Smooth muscle cell (in vitro differentiated cells): Measurements from ENCODE around the gene IQSEC1. TPM values are rescaled to one million over a fixed set of nuclear protein-coding genes. Genes with fewer than 3 reads are reported as not detected.

Source experiments
- DNase-seq: peaks from one replicate; lab custom pipeline; 2025; ENCODE audit not compliant: unreplicated experiment; lab: John Stamatoyannopoulos, UW
- H2AFZ ChIP-seq: fragments of 200-600 bp; sonication (generic); 2 replicates; pipeline ENCODE4 v1.6.0; 2016; ENCODE audit warnings: antibody characterized with exemption, low read depth, mild to moderate bottlenecking
- H3F3A ChIP-seq: fragments of 200-600 bp; sonication (generic); 2 replicates; pipeline ENCODE4 v1.6.0; 2017; ENCODE audit warnings: antibody characterized with exemption, low read depth
- H3K27ac ChIP-seq: fragments of 200-600 bp; sonication (generic); 2 replicates; pipeline ENCODE4 v1.5.1; 2016; ENCODE audit warnings: low read depth, mild to moderate bottlenecking
- H3K27me3 ChIP-seq: fragments of 200-600 bp; sonication (generic); 2 replicates; pipeline ENCODE4 v1.6.1; 2016; ENCODE audit warnings: low read depth, mild to moderate bottlenecking
- H3K36me3 ChIP-seq: fragments of 200-600 bp; sonication (generic); 2 replicates; pipeline ENCODE4 v1.5.1; 2016; ENCODE audit warnings: low read depth
- H3K4me1 ChIP-seq: fragments of 200-600 bp; sonication (generic); 2 replicates; pipeline ENCODE4 v1.5.1; 2016; ENCODE audit warnings: low read depth
- H3K4me2 ChIP-seq: fragments of 200-600 bp; sonication (generic); 2 replicates; pipeline ENCODE4 v1.6.0; 2016; ENCODE audit warnings: mild to moderate bottlenecking
- H3K4me3 ChIP-seq: fragments of 200-600 bp; sonication (generic); 2 replicates; pipeline ENCODE4 v1.5.1; 2016; ENCODE audit warnings: mild to moderate bottlenecking
- H3K79me2 ChIP-seq: fragments of 200-600 bp; sonication (generic); 2 replicates; pipeline ENCODE4 v1.6.0; 2016; ENCODE audit warnings: low read depth, mild to moderate bottlenecking
- H3K9ac ChIP-seq: fragments of 200-600 bp; sonication (generic); 2 replicates; pipeline ENCODE4 v1.6.0; 2016; ENCODE audit warnings: low read depth
- H3K9me3 ChIP-seq: fragments of 200-600 bp; sonication (generic); replicated peaks from 2 replicates; pipeline ENCODE4 v1.5.1; 2016; ENCODE audit warnings: low read depth
- H4K20me1 ChIP-seq: fragments of 200-600 bp; sonication (generic); 2 replicates; pipeline ENCODE4 v1.6.0; 2016; ENCODE audit warnings: low read depth
- WGBS: methylation state at CpG from one replicate; pipeline ENCODE4 v1.1.7; 2016; ENCODE audit warnings: low lambda C conversion rate; 5-methylcytosine and 5-hydroxymethylcytosine counted together
- polyA plus RNA-seq: library from polyadenylated mRNA; unstranded; fragments of >200 nt; fragmentation: Nextera tagmentation; extraction: Ambion mirVana; gene quantifications from 2 replicates; pipeline ENCODE4 v1.2.1, GENCODE V29; 2016
- total RNA-seq: library from RNA; depleted of rRNA; stranded (reverse); fragments of >200 nt; gene quantifications from 2 replicates; pipeline ENCODE4 v1.2.3, GENCODE V29; 2014
- TF ChIP-seq, protein P1 (sequence below): fragments of 200-600 bp; sonication (generic); IDR thresholded peaks from 2 replicates; pipeline ENCODE4 v1.5.1; 2017; ENCODE audit warnings: borderline replicate concordance, mild to moderate bottlenecking, antibody characterized with exemption; ENCODE audit not compliant: insufficient read depth, poor library complexity, severe bottlenecking

IQSEC1 gene
- total and polyA plus RNA-seq, 2 experiments from 2014 or later, result 18.9 to 19.8 TPM

DNA sequence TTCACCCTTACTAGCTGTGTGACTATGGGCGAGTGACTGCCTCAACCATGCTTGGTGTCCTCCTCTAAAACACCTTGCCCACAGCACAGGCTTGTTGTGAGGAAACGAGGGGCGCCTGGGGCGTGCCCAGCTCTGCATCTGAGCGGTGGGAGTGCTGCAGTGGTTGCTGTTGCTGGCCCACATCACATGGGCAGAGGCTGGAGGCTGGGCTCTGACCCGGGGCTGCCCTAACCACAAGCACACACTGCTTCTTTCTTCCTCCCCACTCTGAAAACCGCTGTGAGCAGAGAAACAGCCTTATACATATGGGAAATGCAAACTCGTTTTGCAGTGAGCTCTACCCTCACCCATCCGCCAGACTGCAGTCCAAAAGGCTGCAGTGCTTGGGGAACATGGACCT lies 157.1 kb downstream of the IQSEC1 start:
- no peaks in the 10 kb centered on the region for H3K79me2 ChIP-seq
- TF ChIP-seq, protein P1, sequence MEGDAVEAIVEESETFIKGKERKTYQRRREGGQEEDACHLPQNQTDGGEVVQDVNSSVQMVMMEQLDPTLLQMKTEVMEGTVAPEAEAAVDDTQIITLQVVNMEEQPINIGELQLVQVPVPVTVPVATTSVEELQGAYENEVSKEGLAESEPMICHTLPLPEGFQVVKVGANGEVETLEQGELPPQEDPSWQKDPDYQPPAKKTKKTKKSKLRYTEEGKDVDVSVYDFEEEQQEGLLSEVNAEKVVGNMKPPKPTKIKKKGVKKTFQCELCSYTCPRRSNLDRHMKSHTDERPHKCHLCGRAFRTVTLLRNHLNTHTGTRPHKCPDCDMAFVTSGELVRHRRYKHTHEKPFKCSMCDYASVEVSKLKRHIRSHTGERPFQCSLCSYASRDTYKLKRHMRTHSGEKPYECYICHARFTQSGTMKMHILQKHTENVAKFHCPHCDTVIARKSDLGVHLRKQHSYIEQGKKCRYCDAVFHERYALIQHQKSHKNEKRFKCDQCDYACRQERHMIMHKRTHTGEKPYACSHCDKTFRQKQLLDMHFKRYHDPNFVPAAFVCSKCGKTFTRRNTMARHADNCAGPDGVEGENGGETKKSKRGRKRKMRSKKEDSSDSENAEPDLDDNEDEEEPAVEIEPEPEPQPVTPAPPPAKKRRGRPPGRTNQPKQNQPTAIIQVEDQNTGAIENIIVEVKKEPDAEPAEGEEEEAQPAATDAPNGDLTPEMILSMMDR, result no peak
- H3K27me3 ChIP-seq, result no peaks in the 10 kb centered on the region
- H3K9me3 ChIP-seq, result no peaks in the 10 kb centered on the region
- no peak overlapping the region for H3K4me2 ChIP-seq
- no peak overlapping the region for H3K4me3 ChIP-seq
- no peaks in the 10 kb centered on the region for H3K36me3 ChIP-seq
- 95% methylated on average over 9 of the region's 9 CpGs for WGBS
- H2AFZ ChIP-seq, result no peak overlapping the region
- H3K4me1 ChIP-seq, result no peaks in the 10 kb centered on the region
- no peak for DNase-seq
- no peaks in the 10 kb centered on the region for H3F3A ChIP-seq
- peaks cover 37% of the 10 kb centered on the region for H4K20me1 ChIP-seq
- no peak overlapping the region for H3K27ac ChIP-seq
- no peak overlapping the region for H3K9ac ChIP-seq

DNA sequence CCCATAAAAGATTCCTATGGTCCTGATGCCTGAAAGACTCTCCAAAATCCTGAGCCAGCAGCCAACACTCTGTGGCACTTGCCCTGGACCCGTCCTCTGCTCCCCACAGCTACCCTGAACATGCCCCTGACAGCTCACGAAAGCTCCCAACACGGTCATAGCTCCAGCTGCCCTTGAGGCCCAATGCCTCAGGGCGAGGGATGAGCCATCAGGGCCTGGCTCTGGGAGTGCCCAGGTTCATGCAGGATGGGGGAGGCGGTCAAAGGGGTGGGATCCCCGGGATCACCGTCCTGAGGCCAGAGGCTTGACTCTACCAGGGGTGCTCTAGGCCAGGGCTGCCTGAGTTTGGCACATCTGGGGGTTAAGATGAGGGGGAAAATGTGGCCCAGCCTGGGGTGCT lies 159.1 kb downstream of the IQSEC1 start:
- H2AFZ ChIP-seq, result no peak overlapping the region
- no peaks in the 10 kb centered on the region for H3K4me1 ChIP-seq
- WGBS, result 91% methylated on average over 7 of the region's 7 CpGs

DNA sequence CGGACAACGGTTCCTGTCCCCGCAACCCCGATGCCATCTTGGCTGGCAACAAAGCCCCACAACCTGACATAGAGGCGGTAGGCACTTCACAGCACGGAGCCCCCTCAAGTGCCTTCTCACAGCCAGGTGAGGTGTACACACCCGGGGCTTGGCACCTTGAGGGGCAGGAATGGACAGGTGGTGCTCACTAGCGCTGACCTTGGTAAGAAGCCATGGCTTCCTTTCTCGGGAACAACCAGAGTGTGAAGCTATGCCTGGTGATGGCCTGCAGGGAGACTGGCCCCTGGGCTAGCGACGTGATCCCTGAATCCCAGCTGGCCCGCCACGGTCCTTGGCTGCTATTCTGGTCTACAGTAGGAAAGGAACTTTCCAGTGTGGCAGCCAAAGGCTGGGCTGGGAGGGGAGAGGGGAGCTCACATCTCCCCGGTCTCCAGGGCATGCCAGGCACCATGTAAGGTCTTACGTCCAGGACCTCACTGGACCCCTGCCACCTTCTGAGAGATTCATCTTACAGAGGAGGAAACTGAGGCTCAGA lies 161.3 kb downstream of the IQSEC1 start:
- Histone ChIP-seq H3F3A (no peaks in the 10 kb centered on the region), H3K4me3 (no peak overlapping the region), H3K9ac (no peak overlapping the region), H3K27me3 (no peaks in the 10 kb centered on the region), H2AFZ (no peak overlapping the region), H3K27ac (no peak overlapping the region), H3K4me2 (no peak overlapping the region), H4K20me1 (peaks cover 27% of the 10 kb centered on the region), H3K79me2 (no peaks in the 10 kb centered on the region), H3K9me3 (no peaks in the 10 kb centered on the region), H3K36me3 (no peaks in the 10 kb centered on the region), H3K4me1 (no peaks in the 10 kb centered on the region)
- TF ChIP-seq, protein P1, result no peak
- no peak for DNase-seq
- WGBS, result 95% methylated on average over 15 of the region's 15 CpGs

More for the DNA sequence above, 159.1 kb downstream of the IQSEC1 start:
- Histone ChIP-seq H3K27me3 (no peaks in the 10 kb centered on the region), H3K9ac (no peak overlapping the region), H3K79me2 (no peaks in the 10 kb centered on the region), H3K4me2 (no peak overlapping the region), H3K4me3 (no peak overlapping the region), H3K36me3 (no peaks in the 10 kb centered on the region), H4K20me1 (peaks cover 33% of the 10 kb centered on the region), H3K9me3 (no peaks in the 10 kb centered on the region), H3K27ac (no peak overlapping the region), H3F3A (no peaks in the 10 kb centered on the region)
- TF ChIP-seq, protein P1, result no peak
- no peak for DNase-seq

DNA sequence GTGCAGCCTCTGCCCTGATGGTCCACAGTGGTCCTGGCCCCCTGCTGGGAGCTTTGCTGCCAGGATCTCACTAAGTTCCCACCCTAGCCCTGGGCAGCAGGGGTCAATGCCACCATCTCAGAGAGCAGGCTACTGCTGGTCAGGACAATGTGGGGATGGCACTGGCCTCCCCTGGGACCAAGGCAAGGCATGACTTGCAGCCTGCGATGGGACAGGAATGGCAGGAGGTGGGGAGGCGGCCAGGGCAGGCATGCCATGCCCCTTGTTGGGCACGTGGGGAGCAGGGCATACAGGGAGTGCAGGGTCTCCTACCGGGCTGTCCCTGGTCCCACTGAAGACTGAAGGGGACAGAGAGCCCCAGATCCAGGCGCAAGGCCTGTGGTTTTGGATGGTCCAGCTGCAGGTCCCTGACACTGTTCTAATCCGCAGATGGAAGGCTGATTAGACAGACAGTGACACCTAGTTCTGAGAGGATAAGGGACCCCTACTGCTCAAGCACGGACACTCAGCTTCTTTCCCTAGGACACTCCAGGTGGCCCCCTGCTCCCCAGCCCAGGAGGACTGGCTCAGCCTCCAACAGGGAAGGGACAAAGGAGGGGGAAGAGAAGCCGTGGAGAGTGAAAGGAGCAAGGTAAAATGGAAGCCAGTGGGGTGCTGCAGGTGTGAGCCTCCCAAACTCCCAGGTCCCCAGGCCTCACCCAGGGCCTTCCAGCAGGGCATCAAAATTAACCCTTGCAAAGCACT lies 162.7 kb downstream of the IQSEC1 start:
- H3K79me2 ChIP-seq, result no peaks in the 10 kb centered on the region
- WGBS, result 95% methylated on average over 8 of the region's 8 CpGs
- no peak for DNase-seq

More for the DNA sequence above, 162.7 kb downstream of the IQSEC1 start:
- no peaks in the 10 kb centered on the region for H3K27me3 ChIP-seq
- no peak overlapping the region for H3K4me3 ChIP-seq
- no peaks in the 10 kb centered on the region for H3F3A ChIP-seq
- H3K9ac ChIP-seq, result no peak overlapping the region
- H3K9me3 ChIP-seq, result no peaks in the 10 kb centered on the region
- H3K4me2 ChIP-seq, result no peak overlapping the region
- no peak overlapping the region for H3K27ac ChIP-seq
- H2AFZ ChIP-seq, result no peak overlapping the region
- TF ChIP-seq, protein P1, result no peak
- no peaks in the 10 kb centered on the region for H3K4me1 ChIP-seq
- H3K36me3 ChIP-seq, result no peaks in the 10 kb centered on the region
- peaks cover 16% of the 10 kb centered on the region for H4K20me1 ChIP-seq
